ENCODE results near the gene PLK5. TPM values are rescaled to one million over a fixed set of nuclear protein-coding genes. Genes with fewer than 3 reads are reported as not detected.

PLK5 gene
- total RNA-seq, 4 donors from 2014 or later, result not detected

- Histone ChIP-seq H3K27ac (no peak overlapping the region), H3K4me1 (no peaks in the 10 kb centered on the region), H3K27me3 (no peaks in the 10 kb centered on the region), H3K4me3 (no peak overlapping the region), H3K9me3 (no peaks in the 10 kb centered on the region), H3K36me3 (peaks cover 0 to 67% (median 0%) of the 10 kb centered on the region in 3 donors)
- no peak for DNase-seq
- TF ChIP-seq CTCF (IDR thresholded peaks at IDR 0.05) (no peak), POLR2A (IDR thresholded peaks at IDR 0.05) (no peak)
Measured at GRCh38 chr19:1582201-1582600, 58.3 kb downstream of the PLK5 start.

GRCh38 chr19:1584500-1585242, 60.8 kb downstream of the PLK5 start:
- Histone ChIP-seq H3K4me3 (no peak overlapping the region), H3K36me3 (peaks cover 0 to 47% (median 0%) of the 10 kb centered on the region in 3 donors), H3K27me3 (no peaks in the 10 kb centered on the region), H3K4me1 (peaks cover 0 to 10% (median 0%) of the 10 kb centered on the region in 4 donors), H3K9me3 (no peaks in the 10 kb centered on the region), H3K27ac (no peak overlapping the region)
- no peak for DNase-seq
- TF ChIP-seq POLR2A (IDR thresholded peaks at IDR 0.05), result no peak
- no peak for TF ChIP-seq CTCF (IDR thresholded peaks at IDR 0.05)

- Histone ChIP-seq H3K36me3 (peaks cover 0 to 41% (median 0%) of the 10 kb centered on the region in 3 donors), H3K4me1 (peaks cover 0 to 14% (median 0%) of the 10 kb centered on the region in 4 donors), H3K4me3 (no peak overlapping the region), H3K9me3 (no peaks in the 10 kb centered on the region), H3K27me3 (no peaks in the 10 kb centered on the region), H3K27ac (no peak overlapping the region)
- DNase-seq, result no peak
- TF ChIP-seq CTCF (IDR thresholded peaks at IDR 0.05) (no peak), POLR2A (IDR thresholded peaks at IDR 0.05) (no peak)
Measured at GRCh38 chr19:1585243-1585580, 61.3 kb downstream of the PLK5 start.

Small RNA genes lying within 50 kb of the gene (small RNA-seq; reads per million reads assigned to genes)
- gene AC005943.2 (0 reads per million in 2 donors), gene RN7SL477P (0 reads per million in 2 donors)

Other genes starting within 250 kb of the PLK5 start
- 10 to 100 TPM; 39.6 to 87.7 (median 80.0) TPM for gene FAM174C, start 248.5 kb upstream of the PLK5 start, total RNA-seq
- 10 to 100 TPM; 21.5 to 34.1 (median 32.3) TPM for gene EFNA2, start 238.2 kb upstream of the PLK5 start, total RNA-seq
- 100 to 1,000 TPM in 3 of 4 donors, 10 to 100 TPM in 1; 99.9 to 165 (median 156) TPM for gene NDUFS7, start 140.2 kb upstream of the PLK5 start, total RNA-seq
- 1 to 10 TPM in 2 of 4 donors, not detected in 2; 2.5 to 3.1 TPM for gene GAMT, start 122.5 kb upstream of the PLK5 start, total RNA-seq
- 10 to 100 TPM; 37.5 to 90.9 (median 58.2) TPM for gene DAZAP1, start 116.5 kb upstream of the PLK5 start, total RNA-seq
- gene RPS15, start 85.7 kb upstream of the PLK5 start, total RNA-seq, result 1,000 to 10,000 TPM; 1,044 to 1,915 (median 1,354) TPM
- gene APC2, start 74.0 kb upstream of the PLK5 start, total RNA-seq, result under 1 TPM in 3 of 4 donors, not detected in 1; 0.18 to 0.76 (median 0.27) TPM
- 10 to 100 TPM; 35.5 to 68.5 (median 61.9) TPM for gene C19orf25, start 44.9 kb upstream of the PLK5 start, total RNA-seq
- 10 to 100 TPM in 3 of 4 donors, 1 to 10 TPM in 1; 7.7 to 14.6 (median 12.1) TPM for gene PCSK4, start 33.7 kb upstream of the PLK5 start, total RNA-seq
- 100 to 1,000 TPM in 3 of 4 donors, 1 to 10 TPM in 1; 7.4 to 167 (median 162) TPM for gene REEP6, start 32.9 kb upstream of the PLK5 start, total RNA-seq
- gene ADAMTSL5, start 11.1 kb upstream of the PLK5 start, total RNA-seq, result 10 to 100 TPM in 3 of 4 donors, 1 to 10 TPM in 1; 5.0 to 31.5 (median 25.2) TPM
- gene MEX3D, start 44.2 kb downstream of the PLK5 start, total RNA-seq, result 10 to 100 TPM; 11.6 to 20.0 (median 15.6) TPM
- 100 to 1,000 TPM in 1 of 4 donors, 10 to 100 TPM in 3; 58.7 to 110 (median 81.6) TPM for gene MBD3, start 68.8 kb downstream of the PLK5 start, total RNA-seq
- gene UQCR11, start 81.4 kb downstream of the PLK5 start, total RNA-seq, result 100 to 1,000 TPM in 1 of 4 donors, 10 to 100 TPM in 3; 59.8 to 122 (median 94.3) TPM
- gene TCF3, start 128.5 kb downstream of the PLK5 start, total RNA-seq, result 100 to 1,000 TPM in 1 of 4 donors, 10 to 100 TPM in 3; 49.2 to 112 (median 80.3) TPM
- under 1 TPM in 2 of 4 donors, not detected in 2; 0.27 to 0.28 TPM for gene ONECUT3, start 229.4 kb downstream of the PLK5 start, total RNA-seq